Suprapubic skin (tissue), 4 donors: ENCODE measurements around the gene LSG1.

Experiments
- EP300 ChIP-seq: sonication (generic); formaldehyde crosslinking; IDR thresholded peaks from one replicate; pipeline ENCODE4 v1.6.1; 2017; ENCODE audit warnings: antibody characterized with exemption
- POLR2A ChIP-seq, 2 donors: fragments of 450-650 bp; IDR thresholded peaks; one replicate each; pipeline ENCODE4 v1.6.1; 2017; ENCODE audit warnings: antibody characterized with exemption in 2 of 2, mild to moderate bottlenecking in 2 of 2, moderate library complexity in 2 of 2
- POLR2AphosphoS5 ChIP-seq, 3 donors: sonication (generic); formaldehyde crosslinking; IDR thresholded peaks; one replicate each; pipeline ENCODE4 v1.6.1; 2017; ENCODE audit warnings: antibody characterized with exemption in 3 of 3
- TF ChIP-seq, protein P1 (sequence below), 2 donors: fragments of 200-600 bp in 1 of 2; fragments of 450-650 bp in 1 of 2; sonication (generic) in 1 of 2; IDR thresholded peaks; one replicate each; pipeline ENCODE4 v1.5.1; 2016 to 2019; ENCODE audit warnings: antibody characterized with exemption in 2 of 2, mild to moderate bottlenecking in 1 of 2, moderate library complexity in 1 of 2

DNA sequence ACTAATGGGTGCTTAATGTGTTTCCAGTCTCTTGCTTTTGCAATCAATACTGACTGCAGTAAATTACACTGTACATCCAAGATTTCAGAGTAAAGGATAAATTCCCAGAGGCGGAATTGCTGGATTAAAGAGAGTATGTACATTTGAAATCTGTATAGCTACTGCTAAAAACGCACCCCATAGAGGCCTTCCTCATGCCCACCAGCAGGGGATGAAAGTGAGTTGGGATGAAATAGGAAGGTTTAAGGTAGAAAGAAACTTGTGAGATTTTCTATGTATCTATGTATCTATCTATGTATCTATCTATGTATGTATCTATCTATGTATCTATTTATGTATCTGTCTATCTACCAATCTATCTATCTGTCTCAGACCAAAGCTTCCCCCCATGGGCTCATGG, 67.2 kb downstream of the LSG1 start:
- TF ChIP-seq POLR2AphosphoS5 (IDR thresholded peaks at IDR 0.05) (no peak), EP300 (no peak), POLR2A (IDR thresholded peaks at IDR 0.05) (no peak)
- TF ChIP-seq, protein P1, sequence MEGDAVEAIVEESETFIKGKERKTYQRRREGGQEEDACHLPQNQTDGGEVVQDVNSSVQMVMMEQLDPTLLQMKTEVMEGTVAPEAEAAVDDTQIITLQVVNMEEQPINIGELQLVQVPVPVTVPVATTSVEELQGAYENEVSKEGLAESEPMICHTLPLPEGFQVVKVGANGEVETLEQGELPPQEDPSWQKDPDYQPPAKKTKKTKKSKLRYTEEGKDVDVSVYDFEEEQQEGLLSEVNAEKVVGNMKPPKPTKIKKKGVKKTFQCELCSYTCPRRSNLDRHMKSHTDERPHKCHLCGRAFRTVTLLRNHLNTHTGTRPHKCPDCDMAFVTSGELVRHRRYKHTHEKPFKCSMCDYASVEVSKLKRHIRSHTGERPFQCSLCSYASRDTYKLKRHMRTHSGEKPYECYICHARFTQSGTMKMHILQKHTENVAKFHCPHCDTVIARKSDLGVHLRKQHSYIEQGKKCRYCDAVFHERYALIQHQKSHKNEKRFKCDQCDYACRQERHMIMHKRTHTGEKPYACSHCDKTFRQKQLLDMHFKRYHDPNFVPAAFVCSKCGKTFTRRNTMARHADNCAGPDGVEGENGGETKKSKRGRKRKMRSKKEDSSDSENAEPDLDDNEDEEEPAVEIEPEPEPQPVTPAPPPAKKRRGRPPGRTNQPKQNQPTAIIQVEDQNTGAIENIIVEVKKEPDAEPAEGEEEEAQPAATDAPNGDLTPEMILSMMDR (IDR thresholded peaks at IDR 0.05) = peak in 1 of 2 donors; percentile 8
